ENCODE results near the gene RAD17. TPM values are rescaled to one million over a fixed set of nuclear protein-coding genes. Genes with fewer than 3 reads are reported as not detected.
A peak's percentile ranks its signal among the peaks of the same experiment; 100 is the strongest.
"Not testable (repeated sequence)": the region's sequence is repeated elsewhere in the genome, so short reads cannot be mapped to it uniquely, and the experiment has no call there.

Gene RAD17
- polyA plus RNA-seq, 1 experiment: 20.5 TPM

DNA sequence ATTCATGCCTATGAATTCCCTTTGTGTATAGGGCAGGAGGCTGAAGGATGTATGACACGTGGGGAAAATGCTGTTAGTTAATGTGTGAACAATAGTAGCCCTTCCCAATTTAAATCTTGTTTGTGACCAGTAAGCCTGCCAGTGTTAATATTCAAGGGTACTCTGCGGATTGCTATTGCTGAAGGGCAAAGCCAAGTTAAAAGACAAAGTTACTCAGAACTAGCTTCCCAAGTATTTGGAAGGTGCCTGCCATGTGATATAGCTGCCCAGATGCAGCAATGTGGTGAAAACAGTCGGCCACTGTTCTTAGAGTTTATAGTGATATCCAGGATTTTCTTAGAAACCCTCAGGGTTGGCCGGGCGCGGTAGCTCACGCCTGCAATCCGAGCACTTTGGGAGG is 79.9 kb downstream of the RAD17 start:
- H3K27ac ChIP-seq (ENCODE audit: low read depth, low read length): no peak overlapping the region
- ChIA-PET CTCF (no interaction called here), POLR2A (no interaction called here)
- no peak for DNase-seq (ENCODE audit: low read depth, low spot score)
- TF ChIP-seq, protein P1, sequence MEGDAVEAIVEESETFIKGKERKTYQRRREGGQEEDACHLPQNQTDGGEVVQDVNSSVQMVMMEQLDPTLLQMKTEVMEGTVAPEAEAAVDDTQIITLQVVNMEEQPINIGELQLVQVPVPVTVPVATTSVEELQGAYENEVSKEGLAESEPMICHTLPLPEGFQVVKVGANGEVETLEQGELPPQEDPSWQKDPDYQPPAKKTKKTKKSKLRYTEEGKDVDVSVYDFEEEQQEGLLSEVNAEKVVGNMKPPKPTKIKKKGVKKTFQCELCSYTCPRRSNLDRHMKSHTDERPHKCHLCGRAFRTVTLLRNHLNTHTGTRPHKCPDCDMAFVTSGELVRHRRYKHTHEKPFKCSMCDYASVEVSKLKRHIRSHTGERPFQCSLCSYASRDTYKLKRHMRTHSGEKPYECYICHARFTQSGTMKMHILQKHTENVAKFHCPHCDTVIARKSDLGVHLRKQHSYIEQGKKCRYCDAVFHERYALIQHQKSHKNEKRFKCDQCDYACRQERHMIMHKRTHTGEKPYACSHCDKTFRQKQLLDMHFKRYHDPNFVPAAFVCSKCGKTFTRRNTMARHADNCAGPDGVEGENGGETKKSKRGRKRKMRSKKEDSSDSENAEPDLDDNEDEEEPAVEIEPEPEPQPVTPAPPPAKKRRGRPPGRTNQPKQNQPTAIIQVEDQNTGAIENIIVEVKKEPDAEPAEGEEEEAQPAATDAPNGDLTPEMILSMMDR (IDR thresholded peaks at IDR 0.05; ENCODE audit: low read depth, low read length): no peak
- no peaks in the 10 kb centered on the region for H3K9me3 ChIP-seq (ENCODE audit: control insufficient read depth, insufficient read depth, low read length)
- no peaks in the 10 kb centered on the region for H3K27me3 ChIP-seq (ENCODE audit: control insufficient read depth, insufficient read depth, low read length)
- H3K4me3 ChIP-seq (ENCODE audit: low read depth, low read length): no peak overlapping the region

DNA sequence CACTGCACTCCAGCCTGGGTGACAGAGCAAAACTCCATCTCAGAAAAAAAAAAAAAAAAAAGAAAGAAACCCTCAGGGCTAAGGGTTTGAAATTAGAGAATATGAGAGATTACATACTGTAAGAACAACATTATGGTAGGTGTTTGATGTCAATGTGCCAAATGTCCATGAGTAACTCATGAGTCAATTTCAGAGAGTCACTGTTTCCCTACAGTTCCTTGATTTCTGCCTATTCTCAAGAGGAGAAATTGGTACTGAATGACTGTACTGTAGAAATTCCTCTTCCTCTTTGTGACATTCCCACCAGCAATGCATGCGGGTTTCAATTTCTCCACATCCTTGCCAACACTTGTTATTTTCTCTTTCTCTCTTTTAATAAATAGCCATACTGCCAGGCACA is 80.5 kb downstream of the RAD17 start:
- CTCF ChIA-PET: no interaction called here
- Histone ChIP-seq H3K4me3 (ENCODE audit: low read depth, low read length) (no peak overlapping the region), H3K27me3 (ENCODE audit: control insufficient read depth, insufficient read depth, low read length) (no peaks in the 10 kb centered on the region), H3K9me3 (ENCODE audit: control insufficient read depth, insufficient read depth, low read length) (no peaks in the 10 kb centered on the region), H3K27ac (ENCODE audit: low read depth, low read length) (no peak overlapping the region)
- TF ChIP-seq, protein P1 (IDR thresholded peaks at IDR 0.05; ENCODE audit: low read depth, low read length): no peak
- peak; percentile 59 for DNase-seq (ENCODE audit: low read depth, low spot score)
- POLR2A ChIA-PET: no interaction called here

DNA sequence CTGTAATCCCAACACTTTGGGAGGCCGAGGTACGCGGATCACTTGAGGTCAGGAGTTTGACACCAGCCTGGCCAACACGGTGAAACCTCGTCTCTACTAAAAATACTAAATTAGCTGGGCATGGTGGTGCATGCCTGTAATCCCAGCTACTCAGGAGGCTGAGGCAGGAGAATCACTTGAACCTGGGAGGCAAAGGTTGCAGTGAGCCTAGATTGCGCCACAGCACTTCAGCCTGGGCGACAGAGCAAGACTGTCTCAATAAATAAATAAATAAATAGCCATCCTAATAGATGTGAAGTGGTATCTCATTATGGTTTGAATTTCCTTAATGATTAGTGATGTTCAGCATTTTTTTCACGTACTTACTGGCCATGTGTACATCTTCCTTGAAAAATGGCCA is 80.9 kb downstream of the RAD17 start:
- CTCF ChIA-PET; H3K4me3 ChIP-seq (ENCODE audit: low read depth, low read length); DNase-seq (ENCODE audit: low read depth, low spot score); H3K27me3 ChIP-seq (ENCODE audit: control insufficient read depth, insufficient read depth, low read length); H3K27ac ChIP-seq (ENCODE audit: low read depth, low read length); POLR2A ChIA-PET; H3K9me3 ChIP-seq (ENCODE audit: control insufficient read depth, insufficient read depth, low read length): not testable (repeated sequence)

DNA sequence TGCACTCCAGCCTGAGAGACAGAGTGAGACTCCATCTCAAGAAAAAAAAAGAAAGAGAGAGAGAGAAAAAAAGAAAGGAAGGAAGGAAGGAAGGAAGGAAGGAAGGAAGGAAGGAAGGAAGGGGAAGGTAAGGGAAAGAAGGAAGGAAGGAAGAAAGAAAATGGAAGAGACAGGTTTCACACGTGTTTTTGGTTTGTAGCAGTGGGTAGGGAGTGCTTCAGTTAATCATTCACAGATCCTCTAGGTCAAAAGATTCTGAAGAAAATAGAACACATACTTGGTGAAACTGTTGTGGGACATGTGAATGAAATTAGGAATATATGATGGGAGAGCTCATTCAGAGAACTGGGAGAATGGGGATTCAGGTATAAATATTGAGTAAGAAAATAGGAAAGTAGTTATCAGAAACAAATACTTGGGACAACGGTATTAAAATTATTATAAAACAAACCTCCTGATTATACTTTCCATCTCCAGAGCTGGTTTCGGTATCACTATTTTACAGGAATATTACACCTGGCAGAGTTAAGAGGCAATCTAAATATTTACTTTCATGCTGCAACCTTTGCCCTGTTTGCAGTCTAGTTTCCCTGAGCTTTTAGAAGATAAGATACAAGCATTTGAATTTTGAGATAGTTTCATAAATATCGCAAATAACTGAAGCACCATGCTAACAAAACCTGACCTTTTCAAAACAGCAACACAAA is 82.5 kb downstream of the RAD17 start:
- Histone ChIP-seq H3K27me3 (ENCODE audit: control insufficient read depth, insufficient read depth, low read length) (no peaks in the 10 kb centered on the region), H3K9me3 (ENCODE audit: control insufficient read depth, insufficient read depth, low read length) (no peaks in the 10 kb centered on the region), H3K27ac (ENCODE audit: low read depth, low read length) (no peak overlapping the region), H3K4me3 (ENCODE audit: low read depth, low read length) (no peak overlapping the region)
- TF ChIP-seq, protein P1 (IDR thresholded peaks at IDR 0.05; ENCODE audit: low read depth, low read length): no peak
- CTCF ChIA-PET: no interaction called here
- DNase-seq (ENCODE audit: low read depth, low spot score): no peak
- POLR2A ChIA-PET: no interaction called here

DNA sequence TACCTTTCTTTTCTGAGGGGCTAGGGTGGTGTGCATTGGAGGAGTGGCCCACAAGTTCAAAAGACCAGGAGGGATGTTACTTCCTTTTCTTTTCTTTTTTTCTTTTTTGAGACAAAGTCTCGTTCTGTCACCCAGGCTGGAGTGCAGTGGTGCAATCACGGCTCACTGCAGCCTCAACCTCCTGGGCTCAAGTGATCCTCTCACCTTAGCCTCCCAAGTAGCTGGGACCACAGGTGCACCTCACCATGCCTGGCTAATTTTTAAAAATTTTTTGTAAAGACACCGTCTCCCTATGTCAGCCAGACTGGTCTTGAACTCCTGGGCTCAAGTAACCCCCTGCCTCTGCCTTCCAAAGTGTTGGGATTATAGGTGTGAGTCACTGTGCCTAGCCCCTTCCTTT is 83.9 kb downstream of the RAD17 start:
- H3K27ac ChIP-seq (ENCODE audit: low read depth, low read length); H3K4me3 ChIP-seq (ENCODE audit: low read depth, low read length); H3K9me3 ChIP-seq (ENCODE audit: control insufficient read depth, insufficient read depth, low read length); POLR2A ChIA-PET; CTCF ChIA-PET; H3K27me3 ChIP-seq (ENCODE audit: control insufficient read depth, insufficient read depth, low read length); DNase-seq (ENCODE audit: low read depth, low spot score): not testable (repeated sequence)

DNA sequence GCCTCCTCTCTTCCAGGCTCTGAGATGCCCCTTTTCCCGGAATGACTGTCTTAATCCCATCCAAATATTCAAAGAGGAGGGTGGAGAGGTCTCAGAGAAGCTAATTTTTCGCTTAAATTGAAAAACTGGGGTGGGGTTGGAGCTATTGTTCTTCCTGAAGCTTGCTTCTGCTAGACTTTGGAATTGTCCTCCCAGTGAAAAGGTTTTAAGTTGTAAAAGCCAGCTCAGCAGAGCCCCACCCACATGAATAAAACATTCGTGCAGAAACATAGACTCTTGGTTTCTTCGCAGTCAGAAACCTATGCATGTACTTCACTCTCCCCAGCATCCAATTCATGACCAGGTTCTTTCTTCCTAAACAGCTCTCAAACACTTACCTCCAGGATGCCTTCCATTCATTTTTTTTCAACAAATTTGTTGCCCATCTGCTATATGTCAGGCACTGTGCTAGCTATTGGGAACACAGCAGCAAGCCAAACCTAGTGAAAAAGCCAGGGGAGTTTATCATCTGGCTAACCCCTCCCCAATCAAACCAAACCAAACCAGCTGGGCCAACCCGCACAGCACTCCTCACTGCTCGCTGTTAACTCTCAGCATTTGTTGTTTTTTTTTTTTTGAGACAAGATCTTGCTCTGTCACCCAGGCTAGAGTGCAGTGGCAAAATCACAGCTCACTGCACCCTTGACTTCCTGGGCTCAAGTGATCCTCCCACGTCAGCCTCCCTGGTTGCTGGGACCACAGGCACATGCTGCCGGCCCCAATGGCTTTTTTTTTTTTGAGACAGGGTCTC is 85.0 kb downstream of the RAD17 start:
- Histone ChIP-seq H3K27me3 (ENCODE audit: control insufficient read depth, insufficient read depth, low read length) (peaks cover 2% of the 10 kb centered on the region), H3K27ac (ENCODE audit: low read depth, low read length) (no peak overlapping the region), H3K4me3 (ENCODE audit: low read depth, low read length) (no peak overlapping the region), H3K9me3 (ENCODE audit: control insufficient read depth, insufficient read depth, low read length) (no peaks in the 10 kb centered on the region)
- DNase-seq (ENCODE audit: low read depth, low spot score): no peak
- POLR2A ChIA-PET: interaction anchor here (0.7 kb wide), 1 partner anchor 19 kb away, joined by 5 read pairs; no protein-coding TSS in a partner anchor
- CTCF ChIA-PET: interaction anchor here (0.6 kb wide), 1 partner anchor 46 kb away, joined by 3 read pairs; no protein-coding TSS in a partner anchor
- TF ChIP-seq, protein P1 (IDR thresholded peaks at IDR 0.05; ENCODE audit: low read depth, low read length): no peak

DNA sequence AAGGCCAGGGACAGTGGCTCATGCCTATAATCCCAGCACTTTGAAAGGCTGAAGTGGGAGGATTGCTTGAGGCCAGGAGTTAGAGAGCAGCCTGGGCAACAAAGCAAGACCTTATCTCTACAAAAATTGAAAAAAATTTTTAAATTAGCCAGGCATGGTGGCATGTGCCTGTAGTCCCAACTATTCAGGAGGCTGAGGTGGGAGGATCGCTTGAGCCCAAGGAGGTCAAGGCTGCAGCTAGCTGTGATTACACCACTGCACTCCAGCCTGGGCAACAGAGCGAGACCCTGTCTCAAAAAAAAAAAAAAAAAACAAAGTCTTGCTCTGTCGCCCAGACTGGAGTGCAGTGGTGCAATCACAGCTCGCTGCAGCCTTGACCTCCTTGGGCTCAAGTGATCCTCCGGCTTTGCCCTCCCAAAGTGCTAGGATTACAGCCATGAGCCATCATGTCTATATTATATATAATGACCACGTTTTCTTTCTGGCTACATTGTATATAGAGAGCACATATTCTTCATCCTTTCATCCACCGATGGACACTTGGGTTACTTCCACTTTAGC is 85.9 kb downstream of the RAD17 start:
- DNase-seq (ENCODE audit: low read depth, low spot score); H3K27ac ChIP-seq (ENCODE audit: low read depth, low read length); H3K4me3 ChIP-seq (ENCODE audit: low read depth, low read length); H3K9me3 ChIP-seq (ENCODE audit: control insufficient read depth, insufficient read depth, low read length); CTCF ChIA-PET; H3K27me3 ChIP-seq (ENCODE audit: control insufficient read depth, insufficient read depth, low read length): not testable (repeated sequence)
- POLR2A ChIA-PET: interaction anchor here (0.7 kb wide), 1 partner anchor 20 kb away, joined by 5 read pairs; no protein-coding TSS in a partner anchor
